Muscle of arm (tissue), 12 donors: ENCODE results near the gene NDUFC2. TPM values are rescaled to one million over a fixed set of nuclear protein-coding genes. Genes with fewer than 3 reads are reported as not detected.
A peak's percentile ranks its signal among the peaks of the same experiment; 100 is the strongest.
"Not testable (repeated sequence)": the region's sequence is repeated elsewhere in the genome, so short reads cannot be mapped to it uniquely, and the experiment has no call there.

Experiments
- DNase-seq: peaks from one replicate; pipeline ENCODE4 v3.0.0-alpha.2; 2013
- polyA plus RNA-seq, 12 donors: library from polyadenylated mRNA; unstranded; fragments of 120-200 nt; gene quantifications; one replicate each; pipeline ENCODE4 v1.2.1, GENCODE V29; 2013; ENCODE audit not compliant: insufficient read length in 12 of 12

The NDUFC2 gene
- polyA plus RNA-seq, 12 donors = 85.3 to 176 (median 151) TPM; not detected in 1

DNA sequence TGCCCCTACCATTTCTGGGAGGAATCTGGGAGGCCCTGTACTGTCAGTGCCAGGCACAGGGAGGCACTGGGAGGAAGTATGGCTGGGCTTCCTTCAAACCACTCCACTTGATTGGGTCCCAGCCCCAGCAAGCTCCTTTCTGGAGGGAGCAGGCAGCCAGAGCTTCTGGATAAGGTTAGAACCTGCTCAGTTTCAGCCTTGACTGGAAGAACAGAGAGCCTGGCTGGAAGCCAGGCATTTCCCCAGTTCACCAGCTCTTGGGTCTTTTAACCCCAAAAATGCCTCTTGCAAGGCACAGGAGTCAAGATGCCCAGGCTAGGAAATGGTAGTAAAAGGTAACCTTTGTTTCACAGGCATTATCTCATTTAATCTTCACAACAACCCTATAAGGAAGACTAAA, 47.6 kb downstream of the NDUFC2 start:
- DNase-seq = no peak

DNA sequence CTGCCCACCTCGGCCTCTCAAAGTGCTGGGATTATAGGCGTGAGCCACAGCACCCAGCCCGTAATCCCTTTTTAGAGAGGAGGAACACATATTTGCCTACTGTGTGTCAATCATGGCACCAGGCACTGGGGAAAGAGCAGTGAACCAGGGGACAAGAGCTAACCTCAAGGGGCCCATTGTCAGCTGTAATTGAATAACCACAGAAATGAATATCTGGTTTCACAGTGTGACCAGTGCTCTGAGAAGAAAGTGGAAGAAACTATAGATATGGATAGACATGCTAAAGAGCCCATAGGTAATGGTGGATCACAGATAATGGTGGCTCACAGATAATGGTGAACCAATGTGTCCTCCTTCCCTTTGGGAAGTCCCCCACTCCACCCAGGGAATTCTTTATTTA, 48.0 kb downstream of the NDUFC2 start:
- DNase-seq = no peak

DNA sequence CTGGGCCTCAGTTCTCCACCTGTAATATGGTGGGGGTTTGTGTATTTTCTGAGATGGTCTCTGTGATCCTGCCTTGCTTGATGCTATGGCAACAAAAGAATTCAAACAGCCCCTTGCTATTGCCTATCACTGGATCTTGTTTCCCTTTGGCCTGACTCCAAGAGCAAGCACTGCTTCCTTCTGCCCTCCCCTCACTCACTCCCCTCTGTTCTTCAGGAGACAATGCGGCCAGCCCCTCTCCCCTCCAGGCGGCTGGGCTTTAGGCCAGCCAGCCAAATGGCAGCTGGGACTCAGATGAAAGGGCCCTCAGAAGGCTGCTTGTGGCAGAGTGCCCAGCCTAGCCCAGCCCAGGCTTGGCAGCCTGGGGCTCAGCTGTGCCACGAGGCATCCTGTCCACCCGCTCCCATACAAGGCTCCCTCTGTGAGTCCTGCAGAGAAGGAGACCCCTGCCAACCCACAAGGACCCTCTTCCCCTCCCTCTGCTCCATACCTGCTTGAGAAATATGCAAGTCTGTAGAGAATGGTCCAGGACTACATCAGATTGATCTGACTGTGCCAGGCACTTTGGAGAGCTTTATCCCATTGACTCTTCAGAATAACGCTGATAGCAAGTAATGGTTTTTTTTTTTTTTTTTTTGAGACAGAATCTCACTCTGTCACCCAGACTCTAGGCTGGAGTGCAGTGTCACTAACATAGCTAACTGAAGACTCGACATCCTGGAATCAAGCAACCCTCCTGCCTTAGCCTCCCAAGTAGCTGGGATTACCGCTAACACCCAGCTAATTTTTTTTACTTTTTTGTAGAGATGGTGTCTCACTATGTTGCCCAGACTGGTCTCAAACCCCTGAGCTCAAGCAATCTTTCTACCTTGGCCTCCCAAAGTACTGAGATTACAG, 49.0 kb downstream of the NDUFC2 start:
- peak; percentile 71 for DNase-seq

DNA sequence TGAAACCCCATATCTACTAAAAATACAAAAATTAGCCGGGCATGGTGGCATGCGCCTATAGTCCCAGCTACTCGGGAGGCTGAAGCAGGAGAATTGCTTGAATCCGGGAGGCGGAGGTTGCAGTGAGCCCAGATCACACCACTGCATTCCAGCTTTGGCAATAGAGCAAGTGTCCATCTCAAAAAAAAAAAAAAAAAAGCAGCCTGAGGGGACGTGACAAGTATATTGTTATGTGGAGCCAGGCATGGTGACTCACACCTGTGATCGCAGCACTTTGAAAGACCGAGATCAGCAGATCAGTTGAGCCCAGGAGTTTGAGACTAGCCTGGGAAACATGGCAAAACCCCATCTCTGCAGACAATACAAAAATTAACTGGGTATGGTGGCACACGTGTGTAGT, 51.2 kb downstream of the NDUFC2 start:
- DNase-seq = not testable (repeated sequence)

DNA sequence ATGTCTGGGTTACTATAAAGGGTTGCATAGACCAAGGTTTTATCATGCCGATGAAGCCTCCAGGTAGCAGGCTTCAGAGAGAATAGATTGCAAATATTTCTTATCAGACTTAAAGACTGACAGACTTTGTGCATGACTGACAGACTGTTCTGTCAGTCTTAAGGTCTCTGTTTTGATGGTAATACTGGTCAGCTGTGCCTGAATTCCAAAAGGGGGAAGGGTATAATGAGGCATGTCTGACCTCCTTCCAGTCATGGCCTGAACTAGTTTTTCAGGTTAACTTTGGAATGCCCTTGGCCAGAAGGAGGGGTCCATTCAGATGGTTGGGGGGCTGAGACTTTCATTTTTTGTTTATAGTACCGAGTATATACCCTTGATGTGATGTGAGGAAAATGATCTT, 51.9 kb downstream of the NDUFC2 start:
- DNase-seq = no peak

DNA sequence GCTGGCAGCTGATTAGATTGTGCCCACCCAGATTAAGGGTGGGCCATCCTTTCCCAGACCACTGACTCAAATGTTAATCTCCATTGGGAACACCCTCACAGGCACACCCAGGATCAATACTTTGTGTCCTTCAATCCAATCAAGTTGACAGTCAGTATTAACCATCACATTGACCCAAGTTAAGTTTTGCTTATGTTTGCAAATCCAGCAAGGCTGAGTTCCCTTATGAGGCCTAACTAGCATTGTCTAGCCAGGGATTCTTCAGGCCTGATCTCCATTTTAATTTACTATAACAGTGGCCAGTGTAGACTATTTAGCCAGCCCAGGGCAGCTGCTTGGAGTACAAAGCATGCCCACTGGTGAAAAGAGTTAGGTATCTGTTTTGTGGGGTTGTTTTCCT, 54.3 kb downstream of the NDUFC2 start:
- DNase-seq = no peak

DNA sequence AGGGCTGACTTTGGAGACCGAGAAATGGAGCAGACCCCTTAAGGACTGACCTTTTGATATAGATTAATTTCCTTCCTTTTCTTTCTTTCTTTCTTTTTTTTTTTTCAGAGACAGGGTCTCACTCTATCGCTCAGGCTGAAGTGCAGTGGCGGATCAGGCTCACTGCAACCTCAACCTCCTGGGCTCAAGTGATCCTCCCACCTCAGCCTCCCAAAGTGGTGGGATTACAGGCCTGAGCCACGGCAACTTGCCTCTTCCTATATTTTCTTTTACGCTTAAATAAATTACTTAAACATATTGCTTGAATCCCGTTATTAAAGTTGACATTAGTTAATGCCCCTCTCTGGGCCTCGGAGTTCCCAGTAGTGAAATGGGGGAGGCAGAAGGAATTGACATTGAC, 56.2 kb downstream of the NDUFC2 start:
- DNase-seq = no peak

DNA sequence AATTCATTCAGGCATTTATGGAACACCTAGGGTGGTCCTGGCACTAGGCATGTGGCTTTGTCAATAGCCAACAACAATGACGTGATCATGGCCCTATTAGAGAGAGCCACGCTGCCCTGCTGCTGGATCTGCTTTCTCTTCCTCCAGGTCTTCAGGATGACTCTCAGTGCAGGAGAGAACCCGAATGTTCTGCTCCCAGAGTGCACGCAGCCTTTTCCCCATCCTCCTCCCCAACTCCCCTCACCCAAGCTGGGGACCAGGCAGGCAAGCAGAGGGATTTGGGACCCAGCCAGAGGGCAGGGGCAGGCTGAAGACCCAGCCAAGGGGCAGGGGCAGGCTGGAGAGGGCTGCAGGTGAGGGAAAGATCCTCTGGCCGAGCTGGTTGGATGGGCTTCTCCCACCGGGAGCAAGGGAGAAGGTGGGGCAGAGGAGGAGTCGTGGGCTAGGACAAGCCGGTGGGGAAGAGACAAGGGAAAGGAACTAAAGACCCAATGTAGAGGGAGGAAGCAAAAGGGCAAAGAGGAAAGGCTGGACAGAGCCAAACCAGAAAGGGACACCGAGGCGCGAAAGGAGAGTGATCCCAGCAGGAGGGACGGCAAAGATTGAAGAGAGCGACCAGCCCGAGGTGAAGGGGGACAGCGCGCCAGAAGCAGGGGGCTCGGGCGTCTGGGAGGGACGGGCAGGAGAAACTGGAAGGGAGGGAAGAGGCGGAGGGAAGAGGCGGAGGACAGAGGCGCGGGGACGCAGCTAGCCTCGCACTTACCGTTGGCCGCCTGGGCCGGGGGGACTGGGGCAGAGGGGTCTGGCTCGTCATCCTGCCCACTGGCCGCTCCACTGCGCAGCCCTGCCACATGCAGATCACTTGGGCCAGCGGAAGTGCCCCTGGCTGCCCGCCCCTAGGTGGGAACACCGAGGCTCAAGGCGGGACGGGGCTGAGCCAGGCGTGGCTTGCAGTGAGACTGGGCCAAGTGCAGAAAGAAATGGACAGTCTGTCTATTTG, 57.0 kb downstream of the NDUFC2 start, which contains the start of gene KCTD14:
Gene KCTD14 (minus strand): TSS at position 880 of the 1,000 bp plus-strand sequence. CDS start 27 bp downstream, at position 853.
- DNase-seq = peak; percentile 22

DNA sequence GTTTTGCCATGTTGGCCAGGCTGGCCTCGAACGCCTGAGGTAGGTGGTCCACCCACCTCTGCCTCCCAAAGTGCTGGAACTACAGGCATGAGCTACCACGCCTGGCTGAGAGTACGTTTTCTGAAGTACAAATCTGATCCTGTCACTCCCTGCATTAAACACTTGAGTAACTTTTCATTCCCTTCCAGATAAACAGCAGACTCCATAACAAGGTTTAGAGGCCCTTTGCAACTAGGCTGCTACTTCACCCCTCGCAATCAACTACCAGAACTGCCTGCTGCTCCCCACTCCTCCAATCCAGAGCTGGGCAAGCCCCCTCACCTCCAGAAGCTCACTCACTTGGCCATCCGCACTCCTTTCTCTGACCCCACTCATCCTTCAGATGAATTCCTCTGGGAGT, 58.1 kb downstream of the NDUFC2 start:
- no peak for DNase-seq

DNA sequence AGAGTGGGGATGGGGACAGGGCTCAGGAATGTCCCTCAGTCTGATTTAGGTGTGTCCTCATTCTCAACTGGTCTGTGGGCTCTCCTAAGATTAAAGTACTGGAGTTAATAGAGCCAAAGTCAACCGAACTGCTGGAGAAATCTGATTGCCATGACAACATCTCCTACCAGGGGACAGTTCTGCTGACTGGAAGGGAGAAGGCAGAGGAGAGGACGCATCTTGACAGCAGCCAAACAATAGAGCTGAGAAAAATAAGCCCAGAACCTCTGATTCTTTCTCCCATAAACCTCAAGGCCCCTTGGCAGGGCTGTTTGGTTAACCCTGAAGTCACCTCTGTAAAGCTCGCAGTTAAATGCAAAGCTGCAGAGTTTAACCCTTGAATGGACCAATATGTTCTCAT, 59.4 kb downstream of the NDUFC2 start:
- DNase-seq = no peak

DNA sequence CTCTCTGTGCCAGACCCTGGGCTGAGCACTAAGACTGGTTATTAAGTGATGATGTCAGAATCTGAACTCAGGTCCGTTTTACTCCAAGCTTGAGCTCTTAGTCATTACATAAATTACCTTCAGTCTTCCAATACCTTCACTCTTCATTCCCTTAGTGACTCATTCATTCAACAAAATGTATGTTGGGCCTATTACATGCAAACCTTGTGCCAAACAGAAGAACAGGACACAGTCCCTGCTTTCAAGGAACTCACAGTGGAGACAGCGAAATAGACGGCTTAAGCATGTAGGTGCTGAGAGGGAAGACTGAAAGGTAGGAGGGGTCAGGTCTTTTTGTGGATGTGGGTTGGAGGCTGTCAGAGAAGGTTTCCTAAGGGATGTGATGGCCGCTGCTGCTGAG, 59.9 kb downstream of the NDUFC2 start:
- no peak for DNase-seq

Other genes starting within 250 kb of the NDUFC2 start
- gene INTS4, start 85.2 kb downstream of the NDUFC2 start, polyA plus RNA-seq = 10 to 100 TPM in 11 of 12 donors, not detected in 1; 12.9 to 36.1 (median 25.1) TPM
- 1 to 10 TPM in 7 of 12 donors, under 1 TPM in 3, not detected in 2; 0.92 to 2.2 (median 1.2) TPM for gene KCTD14, start 56.6 kb downstream of the NDUFC2 start, polyA plus RNA-seq
- gene THRSP, start 16.0 kb downstream of the NDUFC2 start, polyA plus RNA-seq = under 1 TPM in 7 of 12 donors, not detected in 5; 0.14 to 0.81 (median 0.58) TPM
- 10 to 100 TPM in 11 of 12 donors, not detected in 1; 19.0 to 38.5 (median 27.0) TPM for gene ALG8, start 59.8 kb upstream of the NDUFC2 start, polyA plus RNA-seq
- 1 to 10 TPM in 10 of 12 donors, not detected in 2; 6.2 to 8.0 (median 6.9) TPM for gene KCTD21, start 108.8 kb upstream of the NDUFC2 start, polyA plus RNA-seq
- gene USP35, start 109.1 kb upstream of the NDUFC2 start, polyA plus RNA-seq = 1 to 10 TPM in 11 of 12 donors, not detected in 1; 3.3 to 5.1 (median 4.5) TPM